ENCODE data around the gene MDFI.

The MDFI gene

GRCh38 chr6:41651962-41652657, 13.8 kb downstream of the MDFI start:
- no peak for DNase-seq

DNA sequence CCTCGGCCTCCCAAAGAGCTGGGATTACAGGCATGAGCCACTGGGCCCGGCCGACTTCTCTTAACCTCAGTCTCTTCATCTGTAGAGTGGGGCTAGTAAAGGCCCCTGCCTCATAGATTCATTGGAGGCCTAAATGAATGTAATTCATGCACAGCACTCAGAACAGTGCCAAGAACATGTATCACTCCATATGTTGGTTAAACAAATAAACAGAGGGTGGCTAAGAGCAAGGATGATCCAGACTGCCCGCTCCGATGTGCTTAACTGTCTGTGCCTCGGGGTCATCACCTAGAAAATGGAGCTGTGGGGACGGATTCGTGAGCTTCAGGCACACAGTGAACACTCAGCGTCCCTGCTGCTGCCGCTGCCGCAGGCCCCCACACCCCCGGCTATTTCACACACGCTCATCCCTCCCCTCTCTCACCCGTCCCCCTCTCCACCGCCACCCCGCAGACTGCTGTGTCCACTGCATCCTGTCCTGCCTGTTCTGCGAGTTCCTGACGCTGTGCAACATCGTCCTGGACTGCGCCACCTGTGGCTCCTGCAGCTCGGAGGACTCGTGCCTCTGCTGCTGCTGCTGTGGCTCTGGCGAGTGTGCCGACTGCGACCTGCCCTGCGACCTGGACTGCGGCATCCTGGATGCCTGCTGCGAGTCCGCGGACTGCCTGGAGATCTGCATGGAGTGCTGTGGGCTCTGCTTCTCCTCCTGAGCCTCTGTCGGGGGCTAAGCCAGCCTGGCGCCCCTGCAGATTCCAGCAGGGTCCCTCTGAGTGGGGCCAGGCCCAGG, 14.8 kb downstream of the MDFI start:
- no peak for DNase-seq

DNA sequence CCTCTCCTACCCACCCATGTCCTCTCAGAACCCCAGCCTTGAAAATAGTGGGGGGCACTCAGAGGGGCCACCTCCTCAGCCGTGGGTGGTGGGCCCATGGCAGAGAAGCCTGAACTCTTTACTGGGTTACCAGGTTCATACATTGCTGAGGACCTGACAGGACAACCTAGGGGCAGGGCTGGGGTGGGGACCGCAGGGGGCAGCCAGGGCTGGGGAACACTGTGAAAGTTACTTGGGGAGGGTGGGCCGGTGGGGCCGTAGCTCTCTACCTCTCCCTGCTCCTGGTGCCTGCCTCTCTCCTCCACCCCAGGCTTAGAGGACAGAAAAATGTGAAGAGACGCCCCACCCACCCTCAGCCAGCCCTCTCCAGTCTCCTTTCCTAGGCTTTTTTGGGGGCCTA, 15.4 kb downstream of the MDFI start:
- DNase-seq: no peak

DNA sequence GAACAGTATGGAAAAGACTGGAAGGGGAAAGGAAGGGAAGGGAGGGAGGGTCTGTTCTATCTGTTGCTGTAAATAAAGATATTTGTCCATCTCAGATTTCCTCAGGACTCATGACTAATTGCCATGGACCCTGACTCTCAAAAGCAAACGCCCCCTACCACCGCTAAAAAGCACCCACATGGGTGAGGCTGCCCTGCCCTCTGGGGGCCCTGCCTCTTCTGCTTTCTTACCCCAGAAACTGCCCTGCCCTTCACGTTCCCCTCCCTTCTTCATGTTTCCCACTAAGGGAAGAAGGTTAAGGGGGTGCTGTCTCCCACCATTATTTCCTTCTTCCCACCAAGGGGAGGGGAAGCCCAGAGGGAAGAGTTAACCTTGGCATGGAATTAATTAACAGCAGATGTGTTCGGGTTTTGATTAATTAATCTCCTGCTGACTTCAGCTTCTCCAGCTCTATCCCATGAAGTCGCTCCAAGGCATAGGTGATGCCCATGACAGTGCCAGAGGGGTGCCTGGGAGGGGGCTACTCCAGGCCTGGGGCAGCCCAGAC, 16.0 kb downstream of the MDFI start:
- DNase-seq: no peak

DNA sequence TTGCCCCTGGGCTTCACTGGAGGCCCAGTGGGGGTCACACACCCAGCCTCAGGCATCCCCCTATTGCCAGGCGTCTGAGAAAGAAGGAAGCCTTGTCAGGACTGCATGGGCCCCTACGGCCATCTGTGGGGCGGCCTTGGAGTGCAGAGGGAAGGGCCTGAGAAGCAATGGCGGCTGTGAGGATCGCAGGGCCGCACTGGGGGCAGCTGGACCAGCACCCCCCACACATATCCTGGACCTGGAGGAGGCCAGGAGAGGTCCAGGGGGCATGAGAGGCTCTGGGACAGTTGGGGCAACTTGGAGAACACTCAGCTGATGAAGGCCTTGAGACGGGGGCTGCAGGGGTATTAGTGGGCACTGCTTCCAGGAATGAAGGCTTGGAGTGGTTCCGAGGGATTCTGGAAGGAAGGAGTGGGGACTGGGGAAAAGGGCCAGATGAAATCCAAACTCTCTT, 16.5 kb downstream of the MDFI start:
- DNase-seq: no peak

- no peak for DNase-seq
Measured at GRCh38 chr6:41655176-41655575, 16.9 kb downstream of the MDFI start.

- no peak for DNase-seq
Measured at GRCh38 chr6:41655646-41656001, 17.4 kb downstream of the MDFI start.

GRCh38 chr6:41656002-41656691, 17.9 kb downstream of the MDFI start:
- no peak for DNase-seq

GRCh38 chr6:41657131-41658094, 19.1 kb downstream of the MDFI start:
- no peak for DNase-seq

- DNase-seq: no peak
Measured at GRCh38 chr6:41658636-41659035, 20.4 kb downstream of the MDFI start.

DNA sequence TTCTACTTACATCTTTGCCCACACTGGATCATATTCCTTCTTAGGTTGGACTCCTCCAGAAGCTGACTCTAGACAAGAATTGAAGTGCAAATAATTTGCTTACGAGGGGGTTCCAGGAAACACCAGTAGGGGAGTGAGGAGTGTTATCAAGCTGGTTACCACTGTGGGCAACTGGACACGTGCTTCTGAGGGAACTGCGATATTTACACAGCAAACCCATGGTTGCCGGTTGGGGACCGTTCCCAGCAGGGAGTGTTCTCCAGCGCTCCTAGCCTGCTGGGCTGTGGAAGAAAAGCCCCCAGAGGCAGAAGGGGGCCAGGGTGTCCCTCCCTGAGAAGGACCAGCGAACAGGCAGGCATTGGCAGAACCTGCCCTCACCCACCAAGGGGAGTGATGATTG, 21.7 kb downstream of the MDFI start:
- DNase-seq: no peak

GRCh38 chr6:41663568-41663967, 25.3 kb downstream of the MDFI start:
- DNase-seq: no peak

- no peak for DNase-seq
Measured at GRCh38 chr6:41664271-41664670, 26.0 kb downstream of the MDFI start.

GRCh38 chr6:41667195-41667594, 28.9 kb downstream of the MDFI start:
- no peak for DNase-seq

DNA sequence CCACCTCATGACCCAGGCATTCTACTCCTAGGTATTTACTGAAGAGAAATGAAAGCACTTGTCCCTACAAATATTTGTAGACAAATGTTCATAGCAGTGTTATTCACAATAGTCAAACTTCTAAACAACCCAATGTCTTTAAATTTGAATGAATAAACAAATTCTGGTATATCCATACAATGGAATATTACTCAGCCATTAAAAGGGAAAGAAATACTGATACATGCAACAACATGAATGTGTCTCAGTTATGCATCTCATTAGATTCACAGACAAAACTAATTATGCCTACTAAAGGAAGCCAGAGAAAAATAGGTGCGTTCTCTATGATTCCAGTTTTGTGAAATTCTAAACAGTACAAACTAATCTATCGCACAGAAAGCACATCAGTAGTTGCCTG, 30.7 kb downstream of the MDFI start:
- no peak for DNase-seq

DNA sequence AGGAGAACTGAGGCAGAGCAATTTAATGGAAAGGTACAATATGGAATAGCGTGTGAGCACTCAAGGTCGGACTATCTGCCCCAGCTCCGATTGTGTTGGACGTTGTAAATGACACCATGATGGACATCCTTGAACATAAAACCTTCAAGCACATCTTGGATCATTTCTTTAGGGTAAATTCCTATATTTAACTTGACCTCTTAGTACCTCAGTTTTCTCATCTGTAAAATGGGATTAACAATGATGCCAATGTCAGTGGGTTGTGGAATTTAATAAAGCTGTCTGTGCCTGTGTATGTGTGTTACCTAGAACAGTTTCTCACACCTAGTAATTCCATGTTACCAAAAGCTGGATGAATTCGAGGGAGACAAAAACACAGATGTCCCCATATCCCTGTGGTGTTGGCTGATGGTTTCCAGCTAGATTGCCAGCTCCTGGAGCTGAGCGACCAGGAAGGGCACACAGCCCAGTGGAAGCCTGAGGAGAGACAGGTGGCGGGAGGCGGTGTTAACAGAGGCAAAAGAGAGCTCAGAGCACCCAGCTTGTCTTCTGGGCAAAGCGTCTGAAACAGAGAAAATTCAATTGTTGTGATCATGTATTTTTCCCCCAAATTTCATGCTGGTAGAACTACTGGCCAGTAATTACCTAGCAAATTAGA, 32.6 kb downstream of the MDFI start:
- DNase-seq: no peak

DNA sequence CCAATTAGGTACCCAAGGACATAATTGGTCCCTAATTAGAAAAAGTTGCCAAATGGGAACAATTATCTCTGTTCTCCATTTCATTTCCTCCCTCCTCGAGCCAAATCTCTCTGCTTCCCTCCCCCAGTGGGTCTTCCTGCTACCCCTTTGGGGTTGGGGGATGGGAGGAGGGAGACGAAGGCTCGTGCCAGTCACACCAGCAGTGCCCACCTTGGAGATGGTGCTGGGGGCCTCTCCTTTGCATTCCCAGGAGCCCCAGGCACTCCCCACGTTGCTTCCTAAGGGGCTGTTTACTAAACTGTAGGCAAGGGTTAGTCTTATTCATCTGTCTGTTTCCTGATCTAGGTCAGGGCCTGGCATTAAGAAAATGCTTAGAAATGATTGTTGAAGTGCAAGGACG, 33.1 kb downstream of the MDFI start:
- no peak for DNase-seq

DNA sequence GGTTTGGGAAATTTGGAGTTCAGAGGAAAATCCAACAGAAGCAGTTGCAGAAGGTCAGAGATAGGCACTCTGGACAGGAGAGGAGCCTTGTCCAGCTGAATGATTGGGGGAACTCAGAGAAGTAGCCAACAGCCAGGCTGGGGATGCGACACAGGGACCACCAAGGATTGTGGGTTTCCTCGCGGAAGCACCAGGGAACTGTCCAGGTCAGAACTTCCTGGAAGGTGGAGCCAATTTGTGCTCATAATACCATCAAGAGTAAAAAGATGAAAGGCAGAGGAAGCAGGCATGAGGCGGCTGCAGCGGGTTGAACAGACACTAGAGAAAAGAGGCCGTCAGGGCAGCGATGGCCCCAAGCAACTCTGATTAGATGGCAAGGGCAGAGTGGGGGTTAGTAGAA, 33.7 kb downstream of the MDFI start:
- DNase-seq: no peak

DNA sequence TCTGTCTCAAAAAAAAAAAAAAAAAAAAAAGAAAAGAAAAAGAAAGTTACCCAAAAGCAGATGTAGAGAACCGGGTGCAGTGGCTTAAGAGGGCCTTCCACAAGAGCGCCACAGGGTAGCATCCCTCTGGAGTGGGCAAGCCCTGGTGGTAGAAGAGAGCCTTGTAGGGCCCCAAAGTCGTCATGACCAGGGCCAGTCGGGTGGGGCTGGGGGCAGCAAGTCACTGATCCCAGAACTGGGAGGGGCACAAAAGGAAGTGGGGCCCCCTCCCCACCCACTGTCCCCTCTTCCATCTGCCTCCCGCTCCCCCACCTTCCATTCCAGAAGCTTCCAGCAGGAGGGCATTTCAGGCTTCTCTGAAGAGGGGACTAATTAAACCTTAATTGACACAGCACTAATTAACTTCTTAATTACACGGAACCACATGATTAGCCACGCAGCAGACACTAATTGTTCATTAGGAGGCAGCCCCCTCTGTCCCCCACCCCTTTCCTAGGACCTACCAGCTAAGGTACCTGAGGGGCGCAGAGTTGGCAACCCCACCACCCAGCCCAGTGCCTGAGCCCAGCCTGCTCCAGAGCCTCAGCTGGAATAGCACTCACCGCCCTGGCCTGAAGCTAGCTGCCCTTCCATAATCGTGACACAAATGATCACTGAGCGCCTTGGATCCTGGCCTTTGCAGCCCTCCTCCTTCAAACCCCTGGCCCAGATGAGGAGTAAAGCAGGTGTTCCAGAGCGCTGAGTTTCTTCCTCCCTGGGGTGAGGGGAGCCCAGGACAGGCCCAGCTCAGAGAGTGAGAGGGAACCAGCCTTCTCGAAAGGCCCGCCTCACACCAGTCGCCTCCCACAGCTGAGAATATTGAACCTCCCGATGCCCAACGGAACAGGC, 34.8 kb downstream of the MDFI start:
- DNase-seq: no peak

DNA sequence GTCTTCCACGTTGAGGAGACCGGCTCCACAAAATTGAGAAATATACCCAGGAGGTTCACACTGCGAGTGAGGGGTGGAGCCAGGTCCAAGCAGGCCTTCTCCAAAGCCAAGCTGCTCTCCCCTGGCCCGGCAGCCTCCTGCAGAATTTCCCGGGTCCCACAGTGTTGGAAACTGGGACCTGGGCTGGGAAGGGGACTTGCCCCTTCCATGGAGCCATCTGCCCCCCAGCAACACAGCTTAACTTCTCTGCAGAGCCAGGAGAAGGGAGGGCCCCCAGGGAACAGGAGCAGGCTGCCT, 35.4 kb downstream of the MDFI start:
- no peak for DNase-seq
